Endothelial cell of umbilical vein (primary cell): ENCODE results near the gene CLPSL2. TPM values are rescaled to one million over a fixed set of nuclear protein-coding genes. Genes with fewer than 3 reads are reported as not detected.

Experiments used
- BruUV-seq: library from RNA; stranded (reverse); fragments of 400-500 nt; replicated peaks from 2 replicates; lab custom pipeline; 2021; lab: Mats Ljungman, UMichigan
- CTCF ChIA-PET: fragments of 300-600, 350-600 bp; sonication (Branson Sonifier 250); formaldehyde crosslinking; loops from one replicate; lab custom pipeline; 2021; ENCODE audit warnings: antibody characterized with exemption, inconsistent platforms; lab: Charles Lee
- POLR2A ChIA-PET: fragments of 300-600, 350-600 bp; sonication (Branson Sonifier 250); formaldehyde crosslinking; loops from one replicate; lab custom pipeline; 2021; ENCODE audit warnings: antibody characterized with exemption, inconsistent platforms; lab: Charles Lee
- DNase-seq: peaks from one replicate; pipeline ENCODE4 v3.0.0-alpha.2; 2011; ENCODE audit warnings: low read depth, low spot score
- FAIRE-seq: peaks from 2 replicates; lab custom pipeline; 2011; peaks lifted over from hg19 to GRCh38; lab: Jason Lieb, UNC
- H2AFZ ChIP-seq: 2 replicates; pipeline ENCODE4 v1.6.0; 2012; ENCODE audit warnings: low read depth, low read length, control low read depth, inconsistent platforms
- H3K27ac ChIP-seq: 2 replicates; pipeline ENCODE4 v1.5.1; 2011; ENCODE audit warnings: low read depth, mild to moderate bottlenecking, control low read depth, low read length, moderate library complexity; ENCODE audit not compliant: insufficient read depth
- H3K27me3 ChIP-seq, 2 experiments: 2 replicates each; pipeline versions ENCODE4 v1.6.0 to v1.6.1; 2011; ENCODE audit warnings: low read length in 2 of 2, mixed read lengths in 1 of 2; ENCODE audit not compliant: control insufficient read depth in 2 of 2, insufficient read depth in 2 of 2
- H3K36me3 ChIP-seq, 2 experiments: 2 replicates in 1 of 2; 3 replicates in 1 of 2; pipeline ENCODE4 v1.5.1; 2011; ENCODE audit warnings: low read length in 2 of 2, mild to moderate bottlenecking in 1 of 2, moderate library complexity in 1 of 2; ENCODE audit not compliant: control insufficient read depth in 2 of 2, insufficient read depth in 2 of 2; ENCODE audit errors: extremely low read depth in 1 of 2
- H3K4me1 ChIP-seq: 3 replicates; pipeline ENCODE4 v1.5.1; 2011; ENCODE audit warnings: mild to moderate bottlenecking, low read length; ENCODE audit not compliant: control insufficient read depth, insufficient read depth; ENCODE audit errors: extremely low read depth
- H3K4me2 ChIP-seq: 2 replicates; pipeline ENCODE4 v1.6.1; 2011; ENCODE audit warnings: low read length, control low read depth, mixed read lengths; ENCODE audit not compliant: insufficient read depth
- H3K4me3 ChIP-seq, 3 experiments: fragments of 200-600 bp in 1 of 3; sonication (generic), shearing (Covaris generic) in 1 of 3; replicated peaks in 1 of 3; 2 replicates each; pipeline ENCODE4 v1.5.1; 2011 to 2016; ENCODE audit warnings: control low read depth in 3 of 3, low read length in 3 of 3, mild to moderate bottlenecking in 2 of 3, inconsistent platforms in 1 of 3, low read depth in 1 of 3, moderate library complexity in 1 of 3; ENCODE audit not compliant: insufficient read depth in 1 of 3
- H3K79me2 ChIP-seq: 2 replicates; pipeline ENCODE4 v1.6.0; 2012; ENCODE audit warnings: low read length, inconsistent platforms; ENCODE audit not compliant: control insufficient read depth, insufficient read depth
- H3K9ac ChIP-seq: replicated peaks from 2 replicates; pipeline ENCODE3; 2011; ENCODE audit warnings: low read length, control low read depth; ENCODE audit not compliant: insufficient read depth; ENCODE audit errors: extremely low read depth
- H3K9me1 ChIP-seq: replicated peaks from 3 replicates; pipeline ENCODE4 v1.6.0; 2011; ENCODE audit warnings: mild to moderate bottlenecking, low read length; ENCODE audit not compliant: control insufficient read depth, insufficient read depth; ENCODE audit errors: extremely low read depth
- H3K9me3 ChIP-seq: replicated peaks from 2 replicates; pipeline ENCODE4 v1.5.1; 2012; ENCODE audit warnings: low read length, inconsistent platforms; ENCODE audit not compliant: control insufficient read depth, insufficient read depth
- H4K20me1 ChIP-seq: replicated peaks from 2 replicates; pipeline ENCODE3; 2011; ENCODE audit warnings: mild to moderate bottlenecking, low read length; ENCODE audit not compliant: control insufficient read depth, insufficient read depth; ENCODE audit errors: extremely low read depth
- CTCF ChIP-seq, 2 donors: IDR thresholded peaks; 1 replicate in 1 of 2; 2 replicates in 1 of 2; pipeline ENCODE4 v1.5.1; 2011; ENCODE audit warnings: low read length in 2 of 2, mild to moderate bottlenecking in 2 of 2, moderate library complexity in 2 of 2, control low read depth in 1 of 2, inconsistent platforms in 1 of 2, low read depth in 1 of 2; ENCODE audit not compliant: insufficient read depth in 1 of 2; ENCODE audit errors: extremely low read depth in 1 of 2
- EZH2 ChIP-seq: IDR thresholded peaks from 2 replicates; pipeline ENCODE4 v1.6.1; 2012; ENCODE audit warnings: borderline replicate concordance, low read depth, mild to moderate bottlenecking, moderate library complexity, low read length, inconsistent platforms; ENCODE audit not compliant: severe bottlenecking
- FOS ChIP-seq: IDR thresholded peaks from 2 replicates; pipeline ENCODE4 v1.6.1; 2011; ENCODE audit warnings: mild to moderate bottlenecking, low read length, moderate library complexity, borderline replicate concordance; ENCODE audit not compliant: insufficient read depth
- GATA2 ChIP-seq: IDR thresholded peaks from 2 replicates; pipeline ENCODE4 v1.7.0; 2011; ENCODE audit warnings: low read depth, mild to moderate bottlenecking, moderate library complexity, mixed read lengths, low read length; ENCODE audit not compliant: insufficient read length, insufficient read depth
- JUN ChIP-seq: IDR thresholded peaks from 2 replicates; pipeline ENCODE4 v1.6.1; 2011; ENCODE audit warnings: borderline replicate concordance, low read depth; ENCODE audit not compliant: insufficient read length, insufficient read depth
- MAX ChIP-seq: IDR thresholded peaks from 2 replicates; pipeline ENCODE4 v1.6.1; 2011; ENCODE audit not compliant: insufficient read depth, insufficient read length
- MYC ChIP-seq: IDR thresholded peaks from one replicate; pipeline ENCODE4 v1.6.1; 2011; ENCODE audit warnings: mild to moderate bottlenecking, low read depth, low read length
- POLR2A ChIP-seq: IDR thresholded peaks from 2 replicates; pipeline ENCODE4 v1.6.1; 2012; ENCODE audit warnings: low read depth, mild to moderate bottlenecking, control low read depth, low read length
- POLR2AphosphoS5 ChIP-seq: IDR thresholded peaks from 2 replicates; pipeline ENCODE4 v1.6.1; 2012; ENCODE audit warnings: low read depth, mild to moderate bottlenecking, control low read depth, low read length, moderate library complexity; ENCODE audit not compliant: insufficient read depth
- dilution Hi-C: fragments of 300-500 bp; cut with MboI; formaldehyde crosslinking; loops from one replicate; pipeline ENCODE4 v1.15.0; 2019; ENCODE audit warnings: low sequenced_read_pairs; ENCODE audit not compliant: extremely low pct_ligation_motif_present
- intact Hi-C: fragments of 100-400 bp; cut with micrococcal nuclease; formaldehyde crosslinking; loops from one replicate; pipeline ENCODE4 v1.10.0; 2022
- polyA plus RNA-seq, 4 experiments: library from polyadenylated mRNA; depleted of rRNA in 3 of 4; stranded (reverse) in 3 of 4; unstranded in 1 of 4; fragments of >200 nt; gene quantifications; 2 replicates each; pipeline versions ENCODE4 v1.2.1 to v1.2.3, GENCODE V29; 2011 to 2012; ENCODE audit warnings: missing spikeins in 1 of 4
- total RNA-seq: library from RNA; stranded (reverse); gene quantifications from 2 replicates; pipeline ENCODE4 v1.2.3, GENCODE V29; 2021

Gene CLPSL2
- total and polyA plus RNA-seq, 2 donors (not counting 3 experiments of a cell fraction or from before 2014, with no cell fraction given): not detected

- CTCF ChIA-PET: interaction anchor here (0.9 to 2.3 kb wide), 2 partner anchors 9 to 11 kb away, joined by 3 to 8 read pairs; partner anchors contain the start of gene ARMC12
- no peak for FAIRE-seq
- dilution Hi-C loops: no loop called here
These were observed 28.5 kb upstream of the CLPSL2 start for GRCh38 chr6:35747877-35748276.

More at GRCh38 chr6:35747877-35748276, 28.5 kb upstream of the CLPSL2 start:
- Histone ChIP-seq H3K4me1 (no peaks in the 10 kb centered on the region), H4K20me1 (no peaks in the 10 kb centered on the region), H3K4me3 (no peak overlapping the region), H3K9me3 (no peaks in the 10 kb centered on the region), H3K36me3 (no peaks in the 10 kb centered on the region), H3K4me2 (no peak overlapping the region), H2AFZ (no peak overlapping the region), H3K27ac (no peak overlapping the region), H3K9me1 (no peaks in the 10 kb centered on the region), H3K27me3 (peaks cover 2 to 6% of the 10 kb centered on the region in 2 experiments), H3K9ac (no peak overlapping the region), H3K79me2 (no peaks in the 10 kb centered on the region)
- TF ChIP-seq JUN: no peak
- TF ChIP-seq GATA2: no peak
- TF ChIP-seq MAX: no peak
- no peak for TF ChIP-seq POLR2AphosphoS5
- no peak for TF ChIP-seq CTCF (IDR thresholded peaks at IDR 0.05; ENCODE audit: extremely low read depth in 1 of 2, insufficient read depth in 1 of 2, low read depth in 1 of 2, low read length in 2 of 2)
- TF ChIP-seq FOS: no peak
- no peak for TF ChIP-seq MYC
- no peak for TF ChIP-seq EZH2
- no peak for TF ChIP-seq POLR2A
- no peak for DNase-seq
- POLR2A ChIA-PET: no interaction called here
- BruUV-seq: no TSS peak
- intact Hi-C loops: no loop called here
